Islet precursor cell (in vitro differentiated cells): ENCODE data around the gene KCNQ1OT1.
A peak's percentile ranks its signal among the peaks of the same experiment; 100 is the strongest.

Experiments
- DNase-seq: peaks from one replicate; pipeline ENCODE4 v3.0.0-alpha.2; 2018

Gene KCNQ1OT1

GRCh38 chr11:2566223-2567025 lies 133.4 kb downstream of the KCNQ1OT1 start:
- DNase-seq, result no peak

GRCh38 chr11:2565447-2566222 lies 134.2 kb downstream of the KCNQ1OT1 start:
- DNase-seq, result no peak

GRCh38 chr11:2564588-2565425 lies 135.0 kb downstream of the KCNQ1OT1 start:
- DNase-seq, result no peak

GRCh38 chr11:2564008-2564530 lies 135.7 kb downstream of the KCNQ1OT1 start:
- DNase-seq, result no peak

- DNase-seq, result no peak
These were observed 136.4 kb downstream of the KCNQ1OT1 start for GRCh38 chr11:2563213-2564007.

GRCh38 chr11:2562890-2563212 lies 136.9 kb downstream of the KCNQ1OT1 start:
- no peak for DNase-seq

- peak; percentile 49 for DNase-seq
These were observed 137.9 kb downstream of the KCNQ1OT1 start for GRCh38 chr11:2561696-2562581.

- peak; percentile 37 for DNase-seq
These were observed 140.1 kb downstream of the KCNQ1OT1 start for GRCh38 chr11:2559527-2560311.

GRCh38 chr11:2558861-2559526 lies 140.8 kb downstream of the KCNQ1OT1 start:
- DNase-seq, result peak; percentile 45

- DNase-seq, result no peak
These were observed 141.4 kb downstream of the KCNQ1OT1 start for GRCh38 chr11:2558397-2558796.
